SH-SY5Y (cell line): Measurements from ENCODE around the gene NTM.

ENCODE experiments used
- GATA2 ChIP-seq: IDR thresholded peaks from 2 replicates; pipeline ENCODE4 v1.6.1; 2011; ENCODE audit warnings: mild to moderate bottlenecking, low read depth, low read length
- GATA3 ChIP-seq: IDR thresholded peaks from 2 replicates; pipeline ENCODE4 v1.6.1; 2011; ENCODE audit warnings: low read depth, mild to moderate bottlenecking, low read length, moderate library complexity

- TF ChIP-seq GATA2 (no peak), GATA3 (no peak)
Observed at GRCh38 chr11:132264616-132265015, 894.2 kb downstream of the NTM start.
